Hematopoietic multipotent progenitor cell treated with erythropoietin and hydrocortisone succinate and interleukin-3 and kit ligand, for 4 days (in vitro differentiated cells): ENCODE data around the gene RBAK.
"Not testable (repeated sequence)": the region's sequence is repeated elsewhere in the genome, so short reads cannot be mapped to it uniquely, and the experiment has no call there.

Experiments
- DNase-seq: peaks from one replicate; pipeline ENCODE4 v3.0.0-alpha.2; 2015

The RBAK gene

DNA sequence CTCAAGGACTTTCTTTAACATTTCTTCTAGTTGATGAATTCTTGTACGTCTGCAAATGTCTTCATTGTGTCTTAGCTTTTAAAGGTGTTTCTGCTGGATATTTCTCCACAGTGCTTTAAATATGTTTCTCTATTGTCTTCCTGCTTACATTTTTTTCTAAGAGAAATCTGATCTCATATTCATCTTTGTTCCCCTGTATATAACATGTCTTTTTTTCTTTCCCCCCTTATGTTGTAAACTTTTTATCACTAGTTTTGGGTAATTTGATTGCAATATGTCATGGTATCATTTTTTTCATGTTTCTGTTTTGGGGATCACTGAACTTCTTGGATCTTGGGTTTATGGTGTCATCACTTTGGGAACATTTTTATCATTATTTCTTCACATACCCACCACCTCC is 7.5 kb downstream of the RBAK start:
- DNase-seq = no peak

DNA sequence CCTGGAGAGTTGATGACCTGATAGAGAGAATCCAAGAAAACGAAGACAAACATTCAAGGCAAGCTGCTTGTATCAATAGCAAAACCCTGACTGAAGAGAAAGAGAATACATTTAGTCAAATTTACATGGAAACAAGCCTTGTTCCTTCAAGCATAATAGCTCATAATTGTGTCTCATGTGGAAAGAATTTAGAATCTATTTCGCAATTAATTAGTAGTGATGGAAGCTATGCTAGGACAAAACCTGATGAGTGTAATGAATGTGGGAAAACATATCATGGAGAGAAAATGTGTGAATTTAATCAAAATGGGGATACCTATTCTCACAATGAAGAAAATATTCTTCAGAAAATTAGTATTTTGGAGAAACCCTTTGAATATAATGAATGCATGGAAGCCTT is 18.0 kb downstream of the RBAK start:
- DNase-seq = no peak

DNA sequence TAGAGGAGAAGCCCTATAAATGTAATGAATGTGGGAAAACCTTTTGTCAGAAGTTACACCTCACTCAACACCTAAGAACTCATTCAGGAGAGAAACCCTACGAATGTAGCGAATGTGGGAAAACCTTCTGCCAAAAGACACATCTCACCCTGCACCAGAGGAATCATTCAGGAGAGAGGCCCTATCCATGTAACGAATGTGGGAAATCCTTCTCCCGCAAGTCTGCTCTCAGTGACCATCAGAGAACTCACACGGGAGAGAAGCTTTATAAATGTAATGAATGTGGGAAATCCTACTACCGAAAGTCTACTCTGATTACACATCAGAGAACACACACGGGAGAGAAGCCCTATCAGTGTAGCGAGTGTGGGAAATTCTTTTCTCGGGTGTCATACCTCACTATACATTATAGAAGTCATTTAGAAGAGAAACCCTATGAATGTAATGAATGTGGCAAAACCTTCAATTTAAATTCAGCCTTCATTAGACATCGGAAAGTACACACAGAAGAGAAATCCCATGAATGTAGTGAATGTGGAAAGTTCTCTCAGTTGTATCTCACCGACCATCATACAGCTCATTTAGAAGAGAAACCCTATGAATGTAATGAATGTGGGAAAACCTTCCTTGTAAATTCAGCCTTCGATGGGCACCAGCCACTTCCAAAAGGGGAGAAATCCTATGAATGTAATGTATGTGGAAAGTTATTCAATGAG is 18.9 kb downstream of the RBAK start:
- peak; percentile 23 for DNase-seq

DNA sequence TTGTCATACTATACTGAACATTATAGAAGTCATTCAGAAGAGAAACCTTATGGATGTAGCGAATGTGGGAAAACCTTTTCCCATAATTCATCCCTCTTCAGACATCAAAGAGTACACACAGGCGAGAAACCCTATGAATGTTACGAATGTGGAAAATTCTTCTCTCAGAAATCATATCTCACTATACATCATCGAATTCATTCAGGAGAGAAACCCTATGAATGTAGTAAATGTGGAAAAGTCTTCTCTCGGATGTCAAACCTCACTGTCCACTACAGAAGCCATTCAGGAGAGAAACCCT is 19.4 kb downstream of the RBAK start:
- DNase-seq = no peak

DNA sequence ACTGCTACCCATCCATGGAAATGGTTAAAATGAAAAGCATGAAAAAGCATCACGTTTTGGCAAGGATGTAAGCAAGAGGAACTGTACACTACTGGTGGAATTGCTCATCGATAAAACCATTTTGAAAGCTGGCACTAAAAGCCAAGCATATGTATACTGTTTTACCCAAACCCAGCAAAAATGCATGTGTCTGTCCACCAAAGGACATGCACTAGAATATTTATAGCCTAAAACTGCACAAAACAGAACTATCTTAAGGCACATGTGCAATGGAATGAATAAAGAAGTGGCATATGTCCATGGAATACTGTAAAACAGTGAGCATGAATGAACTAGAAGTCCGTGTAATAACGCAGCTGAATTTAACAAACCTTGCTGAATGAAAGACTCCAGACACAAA is 22.9 kb downstream of the RBAK start:
- DNase-seq = no peak

DNA sequence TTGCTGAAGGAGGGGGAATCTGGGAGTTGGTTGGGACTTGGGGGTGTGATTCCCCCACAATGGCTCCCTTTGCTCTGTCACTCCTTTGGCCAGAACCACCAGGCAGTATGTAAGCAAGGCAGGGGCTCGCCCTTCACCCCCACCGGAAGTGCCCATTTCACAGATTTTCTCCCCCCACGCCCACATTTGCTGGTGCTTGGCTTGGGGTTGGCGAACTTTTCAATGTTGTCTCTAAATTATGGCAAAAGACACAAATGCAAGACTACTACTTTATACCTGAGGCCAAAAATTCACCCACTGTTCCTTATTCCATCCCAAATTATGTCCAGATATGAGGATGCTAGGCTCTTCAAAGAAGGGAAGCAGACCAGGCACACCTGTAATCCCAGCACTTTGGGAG is 24.5 kb downstream of the RBAK start:
- DNase-seq = no peak

DNA sequence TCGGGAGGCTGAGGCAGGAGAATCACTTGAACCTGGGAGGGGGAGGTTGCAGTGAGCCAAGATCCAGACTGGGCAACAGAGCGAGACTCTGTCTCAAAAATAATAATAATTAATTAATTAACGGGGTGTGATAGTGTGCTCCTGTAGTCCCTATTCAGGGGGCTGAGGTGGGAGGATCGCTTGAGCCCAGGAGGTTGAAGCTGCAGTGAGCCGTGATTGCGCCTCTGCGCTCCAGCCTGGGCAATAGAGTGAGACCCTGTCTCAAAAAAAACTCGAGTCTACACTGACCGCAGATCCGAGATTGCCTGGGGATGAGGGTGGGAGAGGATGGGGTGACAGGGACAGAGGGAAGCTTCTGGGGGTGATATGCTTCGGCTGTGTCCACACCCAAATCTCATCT is 29.5 kb downstream of the RBAK start:
- not testable (repeated sequence) for DNase-seq

DNA sequence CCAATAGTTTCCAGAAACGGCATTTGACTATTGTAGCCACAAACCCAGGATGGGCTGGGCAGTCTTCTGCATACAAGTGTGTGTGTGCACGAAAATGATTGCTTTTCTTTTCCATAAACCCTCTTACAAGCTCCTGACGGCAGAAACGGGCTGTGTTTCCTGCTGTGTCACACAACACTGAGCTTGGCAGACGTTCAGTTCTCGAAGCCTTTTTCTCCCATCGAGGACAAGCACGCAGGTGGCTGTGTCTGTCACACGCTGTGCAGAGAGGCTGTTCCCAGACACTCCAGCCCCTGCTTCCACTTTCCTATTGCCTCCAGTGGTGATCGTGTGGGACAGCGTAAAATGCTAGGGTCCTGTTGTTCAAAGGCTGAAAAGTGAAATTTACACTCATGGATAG is 32.1 kb downstream of the RBAK start:
- peak; percentile 27 for DNase-seq

DNA sequence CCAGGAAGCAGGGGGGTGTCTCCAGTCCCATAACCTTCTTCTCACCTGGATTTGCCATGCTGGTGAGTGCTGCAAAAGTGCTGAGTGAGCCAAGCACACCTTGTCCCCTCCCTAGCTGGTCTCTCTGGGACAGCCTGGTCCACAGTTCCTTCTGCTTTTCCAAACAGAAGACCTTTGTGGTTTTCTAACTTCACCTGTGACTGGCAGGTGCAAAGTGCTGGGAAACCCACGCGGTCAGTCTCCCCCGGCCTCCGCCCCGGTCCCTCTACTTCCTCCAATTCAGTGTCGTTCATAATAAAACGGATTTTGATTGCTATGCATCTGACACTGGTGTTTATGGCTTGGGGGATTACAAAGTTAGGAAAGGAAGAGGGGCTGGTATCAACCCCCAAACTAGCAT is 37.1 kb downstream of the RBAK start:
- no peak for DNase-seq

DNA sequence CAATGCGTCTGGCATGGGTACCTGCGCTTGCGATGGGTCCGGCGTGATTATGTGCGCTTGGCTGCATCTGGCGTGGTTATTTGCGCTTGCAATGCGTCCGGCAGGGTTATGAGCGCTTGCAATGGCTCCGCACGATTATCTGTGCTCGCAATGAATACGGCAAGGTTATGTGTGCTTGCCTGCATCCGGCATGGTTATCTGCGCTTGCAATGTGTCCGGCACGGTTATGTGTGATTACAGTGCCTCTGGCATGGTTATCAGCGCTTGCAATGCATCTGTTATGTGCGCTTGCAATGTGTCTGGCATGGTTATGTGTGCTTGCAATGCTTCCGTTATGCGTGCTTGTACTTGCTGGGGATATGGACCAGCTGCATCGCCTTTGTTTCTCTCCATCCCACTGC is 37.7 kb downstream of the RBAK start:
- DNase-seq = no peak

DNA sequence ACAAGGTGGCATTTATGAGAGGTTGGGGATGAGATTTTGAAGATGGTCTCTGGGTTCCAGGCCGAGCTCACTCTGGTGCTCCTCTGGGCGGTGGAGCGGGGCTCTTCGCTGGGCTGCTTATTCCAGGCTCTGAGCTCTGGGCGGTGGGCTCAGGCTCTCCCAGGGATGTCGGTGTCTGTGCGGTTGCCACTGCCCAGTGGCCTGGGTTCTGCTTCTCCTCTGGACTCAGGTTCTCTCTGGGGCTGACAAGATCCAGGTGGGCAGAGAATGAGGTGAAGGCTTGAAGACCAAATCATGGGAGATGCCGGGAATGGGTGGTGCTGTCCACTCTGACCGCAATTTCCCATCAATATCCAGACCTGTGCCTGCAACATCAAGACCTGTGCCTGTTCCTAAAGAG is 40.6 kb downstream of the RBAK start:
- DNase-seq = no peak

DNA sequence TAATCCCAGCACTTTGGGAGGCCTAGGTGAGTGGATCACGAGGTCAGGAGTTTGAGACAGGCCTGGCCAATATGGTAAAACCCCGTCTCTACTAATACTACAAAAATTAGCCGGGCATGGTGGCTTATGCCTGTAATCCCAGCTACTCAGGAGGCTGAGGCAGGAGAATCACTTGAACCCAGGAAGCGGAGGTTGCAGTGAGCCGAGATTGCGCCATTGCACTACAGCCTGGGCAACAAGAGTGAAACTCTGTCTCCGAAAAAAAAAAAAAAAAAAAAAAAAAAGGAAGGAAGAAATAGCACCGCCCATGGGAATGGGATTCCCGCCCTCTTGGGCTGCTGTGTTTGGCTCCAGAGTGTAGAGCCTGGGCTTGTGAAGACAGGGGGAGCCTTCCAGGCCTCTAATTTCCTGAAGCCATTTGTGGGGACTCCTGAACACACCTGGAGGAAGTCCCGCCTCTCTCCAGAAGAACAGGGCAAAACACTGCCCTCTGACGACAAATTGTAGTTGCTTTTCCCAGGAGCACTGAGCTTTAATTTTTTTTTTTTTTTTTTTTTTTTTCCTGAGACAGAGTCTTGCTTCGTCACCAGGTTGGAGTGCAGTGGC is 42.7 kb downstream of the RBAK start:
- not testable (repeated sequence) for DNase-seq

DNA sequence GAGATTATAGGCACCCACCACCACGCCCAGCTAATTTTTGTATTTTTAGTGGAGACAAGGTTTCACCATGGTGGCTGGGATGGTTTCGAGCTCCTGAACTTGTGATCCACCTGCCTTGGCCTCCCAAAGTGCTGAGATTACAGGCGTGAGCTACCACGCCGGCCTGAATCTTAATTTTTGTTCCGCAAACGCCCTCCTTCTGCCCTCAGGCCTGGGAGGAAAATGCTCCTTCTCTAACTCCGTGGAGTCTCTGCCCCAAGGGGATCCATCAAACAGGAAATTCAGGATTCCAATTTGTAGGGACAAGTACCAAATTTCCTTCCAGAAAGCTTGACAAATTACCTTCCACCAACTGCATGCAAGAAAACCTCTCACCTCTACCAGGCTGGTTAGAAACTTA is 43.2 kb downstream of the RBAK start:
- DNase-seq = no peak

DNA sequence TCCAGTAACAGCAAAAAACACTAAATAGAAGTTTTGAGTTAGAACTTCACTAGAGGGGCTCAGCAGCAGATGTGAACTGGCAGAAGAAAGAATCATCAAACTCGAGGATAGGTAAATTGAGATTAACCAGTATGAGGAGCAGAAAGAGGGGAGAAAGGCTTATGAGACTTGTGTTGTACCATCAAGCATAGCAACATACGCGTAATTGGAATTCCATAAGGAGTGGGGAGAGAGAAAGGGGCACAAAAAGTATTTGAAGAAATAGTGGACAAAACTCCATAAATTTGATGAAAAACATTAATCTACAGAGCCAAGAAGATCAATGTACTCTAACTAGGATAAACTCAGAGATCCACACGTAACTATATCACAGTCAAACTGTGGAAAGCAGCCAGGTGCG is 48.3 kb downstream of the RBAK start:
- no peak for DNase-seq

DNA sequence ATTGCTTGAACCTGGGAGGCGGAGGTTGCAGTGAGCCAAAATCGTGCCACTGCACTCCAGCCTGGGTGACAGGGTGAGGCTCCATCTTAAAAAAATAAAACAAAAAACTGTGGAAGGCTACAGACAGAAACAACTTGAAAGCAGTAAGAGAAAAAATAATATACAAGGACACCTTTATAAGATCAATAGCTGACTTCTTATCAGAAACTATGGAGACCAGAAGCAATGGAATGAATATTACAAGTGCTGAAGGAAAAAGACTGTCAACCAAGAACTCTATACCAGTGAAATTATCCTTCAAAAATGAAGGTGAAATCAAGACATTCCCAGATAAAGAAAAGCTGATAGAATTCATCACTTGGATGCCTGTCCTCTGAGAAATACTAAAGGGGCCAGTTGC is 49.0 kb downstream of the RBAK start:
- no peak for DNase-seq

DNA sequence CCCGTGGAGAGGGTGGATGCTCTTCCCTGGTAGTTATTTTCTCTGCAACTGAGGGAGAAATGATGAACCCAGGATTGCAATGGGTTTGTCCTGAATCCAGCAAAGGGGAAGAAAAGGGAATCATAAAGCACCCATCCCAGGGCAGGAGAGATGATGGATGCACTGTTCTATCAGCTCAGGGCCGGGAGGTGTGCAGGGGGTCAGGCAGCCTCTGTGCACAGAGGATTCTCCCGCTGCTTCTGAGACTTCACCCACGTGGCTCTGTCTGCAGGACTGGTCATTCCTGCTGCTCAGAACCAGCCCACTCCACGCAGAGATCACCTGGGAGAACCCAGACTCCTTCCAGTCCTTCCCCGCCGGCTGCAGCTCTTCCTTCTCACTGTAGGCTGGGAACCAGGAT is 70.7 kb downstream of the RBAK start:
- no peak for DNase-seq

DNA sequence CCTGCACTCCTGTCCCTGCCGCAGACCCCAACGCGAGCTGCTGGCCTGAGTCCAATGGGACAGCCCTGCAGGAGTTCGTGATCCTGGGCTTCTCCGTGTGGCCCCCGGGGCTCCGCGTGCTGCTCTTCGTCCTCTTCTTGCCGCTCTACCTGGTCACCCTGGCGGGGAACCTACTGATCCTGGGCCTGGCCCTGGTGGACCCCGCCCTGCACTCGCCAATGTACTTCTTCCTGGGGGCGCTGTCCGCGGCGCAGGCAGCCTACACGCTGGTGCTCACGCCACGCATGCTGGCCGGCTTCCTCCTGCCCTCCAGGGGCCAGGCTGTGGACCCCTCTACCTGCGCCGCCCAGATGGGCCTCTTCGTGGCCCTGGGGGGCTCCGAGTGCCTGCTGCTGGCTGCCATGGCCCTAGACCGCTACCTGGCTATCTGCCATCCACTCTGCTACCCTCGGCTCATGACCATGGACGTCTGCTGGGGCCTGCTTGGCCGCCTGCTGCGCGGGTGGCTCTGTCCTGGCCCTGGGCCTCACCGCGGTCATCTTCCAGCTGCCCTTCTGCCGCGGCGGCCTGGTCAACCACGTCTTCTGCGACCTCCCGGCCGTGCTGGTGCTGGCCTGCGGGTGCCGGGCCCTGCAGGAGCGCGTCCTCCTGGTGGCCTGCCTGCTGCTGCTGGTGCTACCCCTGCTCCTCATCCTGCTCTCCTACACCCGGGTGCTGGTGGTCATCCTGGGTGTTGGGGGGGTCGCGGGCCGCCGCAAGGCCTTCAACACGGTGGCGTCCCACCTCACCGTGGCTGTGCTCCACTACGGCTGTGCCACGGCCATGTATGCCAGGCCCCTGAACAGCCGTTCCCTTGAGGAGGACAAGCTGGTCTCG is 71.7 kb downstream of the RBAK start:
- DNase-seq = no peak
